Spleen (tissue), 7 donors: Measurements from ENCODE around the gene PEX12.

ENCODE experiments used
- POLR2A ChIP-seq, 3 donors: fragments of 450-650 bp; IDR thresholded peaks; one replicate each; pipeline ENCODE4 v1.5.1; 2017; ENCODE audit warnings: antibody characterized with exemption in 3 of 3, mild to moderate bottlenecking in 1 of 3
- POLR2AphosphoS5 ChIP-seq, 3 donors: sonication (generic); formaldehyde crosslinking; IDR thresholded peaks; one replicate each; pipeline ENCODE4 v1.5.1; 2017; ENCODE audit warnings: antibody characterized with exemption in 3 of 3
- TF ChIP-seq, protein P1 (sequence below), 11 experiments: fragments of 200-600 bp in 7 of 11; fragments of 450-650 bp in 4 of 11; sonication (generic) in 4 of 11; IDR thresholded peaks in 8 of 11; conservative IDR thresholded peaks in 3 of 11; 1 replicate in 7 of 11; 2 replicates in 4 of 11; pipeline versions ENCODE4 v1.4.0 to v1.8.0; 2016 to 2021; ENCODE audit warnings: antibody characterized with exemption in 11 of 11, inconsistent platforms in 4 of 11, mild to moderate bottlenecking in 1 of 11
- donor health status: DM: no; HTN: no; CAD: no; lungs with moderate emphysema.
- donor health status: DM: no; HTN: no; CAD: no.
- donor health status: DM: no; HTN: no; CAD: no.

DNA sequence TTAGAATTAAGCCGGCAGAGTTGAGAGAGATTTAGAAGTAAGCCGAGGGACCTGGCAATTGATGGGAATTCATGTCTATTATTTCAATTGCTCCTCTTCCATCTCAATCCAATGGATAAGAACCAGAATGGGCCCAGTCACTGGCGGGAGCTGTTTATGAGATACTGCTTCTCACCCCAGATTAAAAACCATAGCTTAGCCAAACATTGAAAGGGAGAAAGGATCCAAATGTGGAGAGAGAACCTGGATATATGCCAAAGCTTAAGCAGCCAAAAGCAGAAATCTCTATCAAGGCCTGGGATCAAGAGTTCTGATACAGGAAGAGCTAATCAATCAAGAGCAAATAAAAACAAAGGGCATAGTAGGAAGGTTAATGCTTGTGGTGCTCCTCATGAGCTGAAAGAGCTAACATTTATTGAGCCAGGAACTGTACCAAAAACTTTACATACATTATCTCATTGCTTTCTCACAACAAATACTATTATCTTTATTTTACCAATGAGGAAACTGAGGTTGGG lies 43.7 kb downstream of the PEX12 start:
- TF ChIP-seq, protein P1, sequence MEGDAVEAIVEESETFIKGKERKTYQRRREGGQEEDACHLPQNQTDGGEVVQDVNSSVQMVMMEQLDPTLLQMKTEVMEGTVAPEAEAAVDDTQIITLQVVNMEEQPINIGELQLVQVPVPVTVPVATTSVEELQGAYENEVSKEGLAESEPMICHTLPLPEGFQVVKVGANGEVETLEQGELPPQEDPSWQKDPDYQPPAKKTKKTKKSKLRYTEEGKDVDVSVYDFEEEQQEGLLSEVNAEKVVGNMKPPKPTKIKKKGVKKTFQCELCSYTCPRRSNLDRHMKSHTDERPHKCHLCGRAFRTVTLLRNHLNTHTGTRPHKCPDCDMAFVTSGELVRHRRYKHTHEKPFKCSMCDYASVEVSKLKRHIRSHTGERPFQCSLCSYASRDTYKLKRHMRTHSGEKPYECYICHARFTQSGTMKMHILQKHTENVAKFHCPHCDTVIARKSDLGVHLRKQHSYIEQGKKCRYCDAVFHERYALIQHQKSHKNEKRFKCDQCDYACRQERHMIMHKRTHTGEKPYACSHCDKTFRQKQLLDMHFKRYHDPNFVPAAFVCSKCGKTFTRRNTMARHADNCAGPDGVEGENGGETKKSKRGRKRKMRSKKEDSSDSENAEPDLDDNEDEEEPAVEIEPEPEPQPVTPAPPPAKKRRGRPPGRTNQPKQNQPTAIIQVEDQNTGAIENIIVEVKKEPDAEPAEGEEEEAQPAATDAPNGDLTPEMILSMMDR (IDR thresholded peaks at IDR 0.05 in 8 of 11, conservative IDR thresholded peaks at IDR 0.05 in 3 of 11), result no peak
- TF ChIP-seq POLR2AphosphoS5 (IDR thresholded peaks at IDR 0.05), result no peak
- no peak for TF ChIP-seq POLR2A (IDR thresholded peaks at IDR 0.05)
